ENCODE results near the gene INPP5F.

The INPP5F gene

DNA sequence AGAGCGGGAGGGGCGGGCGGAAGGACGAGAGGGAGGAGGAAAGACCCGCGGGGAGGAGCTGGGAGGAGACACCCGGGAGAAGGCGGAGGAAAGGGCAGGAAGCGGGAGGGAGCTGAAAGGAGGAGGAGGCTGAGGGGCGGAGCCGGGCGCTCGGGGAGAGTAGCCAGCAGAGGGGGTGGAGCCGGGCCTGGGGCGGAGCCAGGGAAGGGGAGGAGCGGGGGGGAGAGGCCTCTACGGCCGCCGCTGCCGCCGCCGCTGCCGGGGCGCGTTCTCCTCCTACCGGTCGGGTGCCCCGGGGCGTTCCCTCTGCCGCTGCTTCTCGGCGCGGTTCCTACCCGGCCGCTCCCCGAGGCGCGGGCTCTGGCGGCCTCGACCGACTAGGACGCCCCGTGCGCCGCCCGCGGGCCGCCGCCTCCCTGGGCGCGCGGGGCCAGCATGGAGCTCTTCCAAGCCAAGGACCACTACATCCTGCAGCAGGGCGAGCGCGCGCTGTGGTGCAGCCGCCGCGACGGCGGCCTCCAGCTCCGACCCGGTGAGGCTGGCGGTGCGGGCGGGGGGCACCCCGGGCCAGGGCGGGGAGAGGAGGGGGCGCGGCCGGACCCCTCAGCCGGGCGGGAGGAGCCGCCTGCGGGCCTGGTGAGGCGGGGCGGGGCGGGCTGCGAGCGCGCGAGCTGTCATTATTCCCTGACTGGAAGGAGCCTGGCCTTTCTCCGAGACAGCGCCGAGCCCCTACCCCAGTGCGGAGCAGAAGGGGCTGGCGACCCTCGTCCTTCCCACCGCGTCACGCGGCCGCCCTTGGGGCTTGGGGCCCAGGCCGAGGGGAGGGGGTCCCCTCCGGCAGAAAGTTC lies at the start of gene INPP5F:
Gene INPP5F, plus strand, starts transcription at position 223 of the 848 bp plus-strand sequence. Its CDS starts 213 bp downstream, at position 436.
- peak; percentile 100 for DNase-seq

DNA sequence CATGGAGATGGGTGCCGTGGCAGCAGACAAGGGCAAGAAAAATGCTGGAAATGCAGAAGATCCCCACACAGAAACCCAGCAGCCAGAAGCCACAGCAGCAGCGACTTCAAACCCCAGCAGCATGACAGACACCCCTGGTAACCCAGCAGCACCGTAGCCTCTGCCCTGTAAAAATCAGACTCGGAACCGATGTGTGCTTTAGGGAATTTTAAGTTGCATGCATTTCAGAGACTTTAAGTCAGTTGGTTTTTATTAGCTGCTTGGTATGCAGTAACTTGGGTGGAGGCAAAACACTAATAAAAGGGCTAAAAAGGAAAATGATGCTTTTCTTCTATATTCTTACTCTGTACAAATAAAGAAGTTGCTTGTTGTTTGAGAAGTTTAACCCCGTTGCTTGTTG lies 48.7 kb upstream of the INPP5F start:
- DNase-seq = no peak

GRCh38 chr10:119677904-119678755 lies 47.7 kb upstream of the INPP5F start:
- DNase-seq = no peak

GRCh38 chr10:119679480-119679829 lies 46.4 kb upstream of the INPP5F start:
- DNase-seq = no peak

- DNase-seq = no peak
These were observed 45.8 kb upstream of the INPP5F start for GRCh38 chr10:119680050-119680449.

DNA sequence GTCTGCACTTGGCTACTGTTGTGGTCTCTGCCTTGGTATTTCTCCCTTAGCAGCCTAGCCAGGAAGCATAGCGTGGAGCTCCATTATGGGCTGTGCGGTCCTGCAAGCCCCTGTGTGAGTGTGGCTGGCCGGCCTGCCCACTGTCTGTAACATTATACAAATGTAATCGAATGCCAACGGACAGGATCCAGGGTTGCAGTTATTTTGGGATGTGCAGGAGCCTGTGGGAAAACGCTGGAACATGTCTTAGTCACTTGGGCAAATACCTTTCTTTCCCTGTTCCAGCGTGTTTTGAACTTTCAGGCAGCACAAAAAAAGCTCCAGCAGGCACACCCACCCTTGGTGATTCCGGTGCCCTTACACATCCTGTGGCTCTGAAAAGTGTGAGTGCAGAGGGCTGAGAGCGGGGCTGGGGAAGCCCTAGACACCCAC lies 45.2 kb upstream of the INPP5F start:
- DNase-seq = no peak

DNA sequence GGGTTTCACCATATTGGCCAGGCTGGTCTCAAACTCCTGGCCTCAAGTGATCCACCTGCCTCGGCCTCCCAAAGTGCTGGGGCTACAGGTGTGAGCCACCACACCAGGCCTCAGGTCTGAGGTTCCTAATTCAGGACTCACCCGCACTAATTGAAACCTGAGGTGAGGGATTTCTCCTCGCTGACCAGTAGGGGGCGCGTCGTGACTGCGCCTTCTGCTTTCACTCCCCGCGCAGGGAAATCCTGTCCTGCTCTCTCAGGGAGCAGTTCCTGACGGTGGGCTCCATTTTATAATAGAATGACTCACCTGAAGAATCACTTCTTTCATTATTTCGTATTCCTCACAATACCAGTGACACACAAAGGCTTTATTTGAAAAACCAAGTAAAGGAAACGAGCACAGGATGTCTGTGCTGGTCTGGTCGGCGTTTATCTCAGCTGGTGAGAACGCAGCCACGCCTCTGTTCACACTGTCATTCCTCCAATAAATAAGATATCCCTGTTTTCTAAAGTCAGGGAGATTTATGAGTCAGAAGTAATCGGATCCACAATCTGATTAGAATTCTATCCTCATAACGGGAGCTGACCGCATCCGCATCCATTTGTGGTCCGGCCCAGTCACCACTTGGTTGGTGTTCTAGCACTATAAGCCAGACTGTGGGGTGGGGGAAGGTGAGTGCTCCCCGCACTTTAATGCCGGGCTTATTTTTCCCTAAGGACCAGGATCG lies 39.2 kb upstream of the INPP5F start:
- peak; percentile 87 for DNase-seq

- DNase-seq = no peak
These were observed 38.4 kb upstream of the INPP5F start for GRCh38 chr10:119687192-119688032.

GRCh38 chr10:119688033-119688508 lies 37.8 kb upstream of the INPP5F start:
- DNase-seq = peak; percentile 19

GRCh38 chr10:119689016-119689580 lies 36.8 kb upstream of the INPP5F start:
- DNase-seq = no peak

DNA sequence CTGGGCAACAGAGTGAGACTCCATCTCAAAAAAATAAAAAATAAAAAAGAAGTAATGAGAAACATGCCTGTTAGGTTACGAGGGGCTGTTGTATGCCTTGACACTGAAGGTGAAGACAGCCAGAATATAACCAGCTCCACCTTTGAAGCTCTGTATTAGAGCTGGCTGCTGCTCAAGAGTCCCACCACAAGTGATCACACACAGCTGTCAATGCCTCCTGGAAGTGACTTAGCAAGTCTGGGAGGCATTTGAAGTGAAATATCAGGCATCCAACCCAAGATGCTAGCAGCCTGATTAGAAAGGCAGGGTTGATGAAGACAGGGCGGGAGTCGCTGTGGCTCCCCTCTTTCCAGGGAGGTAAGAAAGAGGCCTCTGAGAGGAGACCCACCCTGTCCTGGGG lies 34.1 kb upstream of the INPP5F start:
- DNase-seq = no peak

DNA sequence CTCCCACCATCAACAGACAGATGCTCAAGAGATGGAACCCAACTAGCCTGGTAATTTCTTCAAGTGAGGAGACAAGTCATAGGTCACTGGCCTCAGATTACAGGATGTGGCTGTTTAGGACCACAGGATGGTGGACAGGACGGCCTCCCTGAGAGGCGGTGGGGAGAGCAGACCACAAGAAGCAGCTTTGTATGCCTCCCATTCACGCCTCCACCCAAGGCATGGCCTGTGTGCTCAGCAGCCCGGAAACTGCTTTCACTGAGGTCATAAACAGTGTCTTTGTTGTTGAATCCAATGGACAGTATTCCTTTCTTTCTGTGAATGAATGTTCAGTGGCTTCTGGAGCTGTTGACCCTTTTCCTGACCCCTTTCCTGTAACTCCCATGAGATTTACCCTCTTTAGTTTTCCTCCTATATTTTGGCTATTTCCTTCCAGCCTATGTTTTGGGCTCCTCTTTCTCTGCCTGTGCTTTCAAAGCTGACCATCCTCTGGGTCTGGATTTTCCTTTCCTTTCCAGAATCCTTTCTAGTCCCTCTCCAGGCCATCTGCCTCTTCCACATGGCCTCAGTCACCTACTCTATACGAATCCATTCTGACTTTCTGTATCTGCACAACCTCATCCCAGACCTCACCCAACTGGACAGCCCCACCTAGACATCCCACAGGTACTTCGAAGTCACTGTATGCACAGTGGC lies 32.4 kb upstream of the INPP5F start:
- DNase-seq = no peak

DNA sequence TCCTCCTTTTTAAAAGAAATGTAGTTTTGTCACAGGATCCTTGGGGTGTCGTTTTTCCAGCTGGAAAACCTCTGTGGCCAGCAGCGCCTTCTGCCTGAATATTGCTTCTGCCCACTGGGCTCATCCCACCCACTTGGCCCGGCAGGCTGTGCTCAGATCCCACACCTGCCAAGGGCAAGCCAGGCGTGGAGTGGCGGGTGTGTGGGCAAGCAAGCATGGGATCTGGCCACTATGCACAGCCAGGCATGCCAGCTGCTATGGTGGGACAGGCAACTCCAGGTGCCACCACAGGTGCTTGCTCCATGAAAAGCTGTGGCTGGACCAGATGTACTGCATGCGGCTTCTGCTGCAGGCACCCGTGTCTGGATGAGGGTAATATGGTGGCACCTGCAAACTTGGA lies 31.2 kb upstream of the INPP5F start:
- no peak for DNase-seq

- DNase-seq = no peak
These were observed 25.4 kb upstream of the INPP5F start for GRCh38 chr10:119700321-119700954.

DNA sequence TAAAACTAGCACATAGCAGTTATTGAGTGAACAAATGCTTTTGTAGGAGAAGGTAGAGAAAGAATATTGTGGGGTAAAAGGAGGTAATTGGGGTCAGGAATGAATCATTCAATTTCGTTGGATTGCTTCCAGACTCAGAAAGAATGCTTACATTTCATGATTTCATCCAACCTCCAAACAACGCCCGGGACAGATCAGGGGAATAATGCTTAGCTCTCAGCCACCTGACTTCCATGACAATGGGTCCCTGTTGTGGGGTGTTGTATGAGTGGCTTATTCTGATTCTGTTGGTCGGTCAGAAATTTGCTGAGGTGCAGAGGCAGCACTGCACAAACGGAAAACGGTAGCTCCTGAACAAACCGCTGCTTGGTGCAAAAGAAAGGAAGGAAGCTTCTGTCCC lies 24.0 kb upstream of the INPP5F start:
- no peak for DNase-seq

GRCh38 chr10:119702583-119702982 lies 23.3 kb upstream of the INPP5F start:
- DNase-seq = peak; percentile 44

GRCh38 chr10:119703903-119704508 lies 21.8 kb upstream of the INPP5F start:
- DNase-seq = peak; percentile 44

GRCh38 chr10:119705434-119705831 lies 20.4 kb upstream of the INPP5F start:
- DNase-seq = peak; percentile 67

- no peak for DNase-seq
These were observed 19.1 kb upstream of the INPP5F start for GRCh38 chr10:119706521-119707278.

All from activated CD4-positive, alpha-beta T cell treated with anti-CD3 and anti-CD28 coated beads, Interleukin-2, Interleukin-6, amounts not matched to agents 100 ng/mL and 50 ng/mL, durations not matched to agents 16 hours and 8 hours (primary cell).